GM12872 (cell line): ENCODE results near the gene CHD3.
A peak's percentile ranks its signal among the peaks of the same experiment; 100 is the strongest.

ENCODE experiments used
- TF ChIP-seq, protein P1 (sequence below): IDR thresholded peaks from 3 replicates; pipeline ENCODE4 v1.5.1; 2011; ENCODE audit warnings: low read depth, mild to moderate bottlenecking, low read length, moderate library complexity; ENCODE audit not compliant: insufficient read depth

The CHD3 gene

DNA sequence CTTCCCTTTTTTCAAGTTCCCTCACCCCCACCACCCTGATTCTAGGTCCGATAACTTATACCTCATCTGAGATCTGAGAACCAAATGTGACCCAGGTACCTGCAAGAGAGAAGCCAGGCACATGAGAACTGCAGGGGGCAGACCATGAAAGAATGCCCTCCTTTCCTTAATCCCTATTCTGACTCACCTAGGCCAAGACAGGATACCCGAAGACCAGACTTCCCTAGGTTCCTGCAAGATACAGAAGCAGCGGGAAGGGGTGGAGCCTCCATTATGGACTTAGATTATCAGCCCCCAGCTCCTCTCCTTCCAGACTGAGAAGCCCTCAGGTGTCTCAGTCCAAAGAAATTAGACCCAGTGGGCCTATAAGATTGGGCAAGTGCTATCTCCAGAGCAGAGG, 39.0 kb downstream of the CHD3 start:
- TF ChIP-seq, protein P1, sequence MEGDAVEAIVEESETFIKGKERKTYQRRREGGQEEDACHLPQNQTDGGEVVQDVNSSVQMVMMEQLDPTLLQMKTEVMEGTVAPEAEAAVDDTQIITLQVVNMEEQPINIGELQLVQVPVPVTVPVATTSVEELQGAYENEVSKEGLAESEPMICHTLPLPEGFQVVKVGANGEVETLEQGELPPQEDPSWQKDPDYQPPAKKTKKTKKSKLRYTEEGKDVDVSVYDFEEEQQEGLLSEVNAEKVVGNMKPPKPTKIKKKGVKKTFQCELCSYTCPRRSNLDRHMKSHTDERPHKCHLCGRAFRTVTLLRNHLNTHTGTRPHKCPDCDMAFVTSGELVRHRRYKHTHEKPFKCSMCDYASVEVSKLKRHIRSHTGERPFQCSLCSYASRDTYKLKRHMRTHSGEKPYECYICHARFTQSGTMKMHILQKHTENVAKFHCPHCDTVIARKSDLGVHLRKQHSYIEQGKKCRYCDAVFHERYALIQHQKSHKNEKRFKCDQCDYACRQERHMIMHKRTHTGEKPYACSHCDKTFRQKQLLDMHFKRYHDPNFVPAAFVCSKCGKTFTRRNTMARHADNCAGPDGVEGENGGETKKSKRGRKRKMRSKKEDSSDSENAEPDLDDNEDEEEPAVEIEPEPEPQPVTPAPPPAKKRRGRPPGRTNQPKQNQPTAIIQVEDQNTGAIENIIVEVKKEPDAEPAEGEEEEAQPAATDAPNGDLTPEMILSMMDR: no peak

DNA sequence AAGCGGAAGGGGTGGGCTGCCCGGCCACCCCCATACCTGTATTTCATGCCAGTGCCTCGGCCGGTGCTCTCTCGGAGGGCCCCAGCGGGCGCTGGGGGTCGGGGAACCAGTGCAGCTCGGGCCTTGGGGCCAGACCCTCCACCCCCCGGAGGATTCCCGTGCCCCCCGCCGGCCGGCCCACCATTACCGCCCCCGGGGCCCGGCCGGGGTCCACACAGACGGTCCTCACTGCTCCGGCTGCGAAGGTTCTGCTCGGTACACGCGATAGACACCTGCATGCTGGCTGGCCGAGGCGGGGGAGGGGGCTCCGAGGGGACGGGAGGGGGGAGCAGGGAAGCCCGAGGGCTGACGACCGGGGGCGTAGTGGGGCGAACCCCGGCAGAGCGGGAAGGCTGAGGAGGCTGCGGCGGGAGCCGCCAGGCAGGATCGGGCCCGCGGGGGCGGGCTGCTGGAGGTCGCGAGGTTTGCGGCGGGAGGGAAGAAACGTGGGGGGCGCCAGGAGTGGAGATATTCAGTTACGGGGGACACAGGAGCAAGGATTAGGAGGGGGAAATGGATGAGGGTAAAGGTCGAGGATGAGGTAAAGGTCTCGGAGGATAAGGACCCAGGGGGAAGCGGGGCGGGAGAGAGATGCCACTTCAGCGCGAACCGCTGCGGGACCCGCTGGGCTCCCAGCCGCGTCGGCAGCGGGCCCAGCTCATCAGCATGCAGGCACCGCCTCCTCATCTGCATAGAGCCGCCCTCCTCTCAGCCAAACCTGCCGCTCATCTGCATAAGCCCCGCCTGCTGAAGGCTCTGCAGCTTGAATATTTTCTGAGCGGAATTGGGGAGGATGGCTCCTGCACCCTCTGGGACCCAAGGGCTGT, 40.8 kb downstream of the CHD3 start, which contains the start of gene KCNAB3:
Gene KCNAB3, minus strand, starts transcription at position 699 of the 866 bp plus-strand sequence. Its CDS starts 421 bp downstream, at position 278.
- TF ChIP-seq, protein P1: no peak

DNA sequence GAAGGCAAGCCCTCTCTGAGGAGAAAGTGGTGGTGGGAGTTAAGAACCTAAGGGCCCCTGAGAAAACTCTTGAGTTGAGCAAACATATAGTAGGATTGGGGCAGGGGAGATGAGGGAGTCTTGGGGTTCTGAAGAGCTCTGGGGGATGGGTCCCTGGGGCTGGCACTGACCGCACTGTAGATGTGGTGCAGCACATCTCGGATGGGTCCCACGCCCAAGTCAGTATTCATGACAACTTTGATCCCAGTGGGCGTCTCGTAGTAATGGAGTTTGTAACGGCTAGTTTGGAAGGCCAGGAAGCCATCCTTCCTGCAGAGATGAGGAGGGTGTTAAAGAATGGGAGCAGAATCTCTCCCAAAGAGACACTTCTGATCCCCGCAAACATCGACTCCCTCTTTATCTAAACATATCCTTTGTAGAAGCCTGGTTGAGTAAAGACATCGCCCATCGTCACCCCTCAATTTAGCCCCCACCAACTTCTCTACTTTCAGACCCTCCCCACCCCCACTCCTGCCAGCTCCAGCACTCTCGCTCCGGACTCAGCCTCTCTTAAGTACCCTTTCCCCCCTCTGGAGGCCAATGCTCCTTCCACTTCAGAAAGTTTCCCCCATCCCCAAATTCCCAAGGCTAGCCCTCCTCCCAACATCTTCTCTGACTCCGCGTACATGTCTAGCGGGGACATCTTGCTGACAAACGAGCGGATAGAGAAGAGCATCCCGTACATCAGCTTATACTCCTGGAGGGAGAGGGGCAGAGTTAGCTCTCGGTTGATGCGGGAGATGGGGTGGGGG, 42.4 kb downstream of the CHD3 start:
- TF ChIP-seq, protein P1: no peak

DNA sequence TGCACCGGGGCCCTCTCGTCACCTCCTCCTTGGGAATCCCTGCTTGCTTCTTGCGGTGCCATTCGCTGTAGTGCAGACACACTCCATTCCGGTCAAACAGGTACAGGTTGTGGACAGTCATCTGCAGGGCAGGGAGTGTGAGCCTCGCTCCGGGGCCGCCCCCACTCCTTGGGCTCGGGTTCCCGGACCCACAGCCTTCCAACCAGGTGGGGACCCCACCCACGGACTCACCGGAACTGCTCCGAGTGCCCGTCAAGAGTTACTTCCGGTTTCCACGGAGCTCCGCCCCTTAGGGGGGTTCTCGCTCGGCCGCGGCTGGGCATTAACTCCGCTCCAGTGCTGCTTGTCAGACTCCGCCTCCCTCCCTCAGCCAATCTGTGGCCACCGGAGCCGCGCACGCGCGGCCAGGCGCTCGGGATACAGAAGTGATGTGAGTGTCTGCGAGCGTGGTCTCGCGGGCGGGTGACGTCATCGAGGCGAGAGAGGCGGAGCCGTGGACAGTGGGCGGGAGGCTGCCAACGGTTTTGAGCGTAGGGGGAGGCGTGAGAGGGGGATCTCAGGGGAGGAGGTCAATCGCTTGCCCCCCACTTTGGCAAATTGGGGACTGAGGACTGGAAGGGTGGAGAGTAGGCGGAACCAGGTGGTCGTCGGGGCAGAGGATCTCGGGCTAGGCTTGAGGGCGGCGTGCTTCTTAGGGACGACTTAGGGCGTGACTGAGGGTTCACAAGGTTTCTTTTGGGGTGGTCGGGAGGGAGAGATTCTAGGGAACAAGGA, 43.3 kb downstream of the CHD3 start, which contains the start of the genes CNTROB and TRAPPC1:
Gene CNTROB, plus strand, starts transcription at position 498 of the 774 bp plus-strand sequence. CDS start 874 bp downstream, outside the sequence.
Gene TRAPPC1, minus strand, starts transcription at position 238 of the 774 bp plus-strand sequence. Its CDS starts 117 bp downstream, at position 121.
- TF ChIP-seq, protein P1: no peak

DNA sequence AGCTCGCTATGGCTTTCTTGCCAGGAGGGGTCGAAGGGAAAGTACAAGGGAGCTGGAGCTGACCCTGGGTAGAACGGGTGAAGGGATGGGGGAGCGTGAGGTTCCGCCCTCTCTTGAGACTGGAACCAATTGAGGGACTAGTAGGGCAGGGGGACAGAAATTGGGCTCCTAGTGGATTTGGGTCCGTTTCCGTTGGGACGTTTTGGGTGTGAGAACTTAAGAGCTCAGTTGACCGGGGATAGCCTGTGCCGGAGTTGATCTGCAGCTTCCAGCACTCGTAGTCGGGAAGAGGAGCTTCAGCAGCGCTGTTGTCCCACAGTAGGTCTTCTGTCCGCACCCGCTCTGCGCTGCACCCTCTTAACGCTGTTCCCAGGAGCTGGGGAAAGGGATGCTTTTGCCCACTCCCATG, 43.9 kb downstream of the CHD3 start:
- TF ChIP-seq, protein P1: no peak

DNA sequence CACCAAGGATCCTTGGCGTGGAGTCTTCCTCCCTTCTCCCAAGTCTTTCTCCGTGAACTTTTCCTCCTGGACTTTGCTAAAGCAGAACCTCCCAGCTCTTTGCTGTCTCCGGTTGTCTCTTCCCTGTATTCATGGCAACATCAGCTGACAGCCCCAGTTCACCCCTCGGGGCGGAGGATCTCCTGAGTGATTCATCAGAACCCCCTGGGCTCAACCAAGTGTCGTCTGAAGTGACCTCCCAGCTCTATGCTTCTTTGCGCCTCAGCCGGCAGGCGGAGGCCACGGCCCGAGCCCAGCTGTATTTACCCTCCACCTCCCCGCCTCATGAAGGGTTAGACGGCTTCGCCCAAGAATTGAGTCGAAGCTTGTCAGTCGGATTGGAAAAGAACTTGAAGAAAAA, 44.4 kb downstream of the CHD3 start:
- TF ChIP-seq, protein P1: peak; percentile 25; the same call in 1 of the 3 replicates

DNA sequence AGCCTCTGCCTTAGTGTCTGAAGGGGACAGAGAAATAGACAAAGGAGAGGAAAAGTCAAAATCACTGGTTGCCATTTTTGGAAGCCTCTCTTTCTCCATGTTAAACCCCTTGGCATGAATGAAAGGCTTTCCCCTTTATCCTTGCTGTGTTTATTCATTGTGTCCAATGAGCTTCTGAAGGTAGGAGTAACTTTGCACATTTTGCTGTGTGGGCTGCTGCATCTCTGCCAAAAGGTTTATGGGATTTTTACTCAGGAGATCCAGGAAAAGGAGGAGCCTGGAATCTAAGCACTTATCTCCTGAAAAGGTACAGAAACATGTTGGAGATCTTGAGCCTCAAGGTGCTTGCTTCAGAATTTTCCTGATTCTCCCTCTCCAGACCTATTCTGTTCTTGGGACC, 47.3 kb downstream of the CHD3 start:
- TF ChIP-seq, protein P1: no peak
